Panc1 (cell line): ENCODE data around the gene RAB10.

ENCODE experiments used
- TF ChIP-seq, protein P1 (sequence below): fragments of 450-650 bp; IDR thresholded peaks from 2 replicates; pipeline ENCODE4 v1.5.1; 2017; ENCODE audit warnings: mild to moderate bottlenecking
- TF ChIP-seq, protein P2 (sequence below), 2 experiments: IDR thresholded peaks; 2 replicates each; pipeline ENCODE4 v1.6.1; 2011 to 2012; ENCODE audit warnings: low read depth in 2 of 2, control low read depth in 1 of 2, low read length in 1 of 2, mild to moderate bottlenecking in 1 of 2, moderate library complexity in 1 of 2; ENCODE audit not compliant: insufficient read depth in 1 of 2

DNA sequence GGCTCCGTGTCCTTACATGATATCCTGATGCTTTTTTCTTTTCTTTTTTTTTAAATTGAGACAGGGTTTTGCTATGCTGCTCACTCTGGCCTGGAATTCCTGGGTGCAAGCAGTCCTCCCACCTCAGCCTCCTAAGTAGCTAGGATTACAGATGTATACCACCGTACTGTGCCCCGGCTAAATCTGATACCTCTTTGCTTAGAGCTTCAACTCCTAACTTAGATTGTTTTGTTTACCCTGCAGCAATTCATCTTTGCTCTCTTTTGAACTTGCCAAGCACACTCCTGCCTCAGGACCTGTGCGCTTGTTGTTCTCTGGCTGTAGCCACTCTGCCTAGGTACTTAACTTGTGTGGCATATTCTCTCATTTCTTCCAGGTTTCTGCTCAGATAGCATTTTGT lies 24.5 kb downstream of the RAB10 start:
- TF ChIP-seq, protein P1, sequence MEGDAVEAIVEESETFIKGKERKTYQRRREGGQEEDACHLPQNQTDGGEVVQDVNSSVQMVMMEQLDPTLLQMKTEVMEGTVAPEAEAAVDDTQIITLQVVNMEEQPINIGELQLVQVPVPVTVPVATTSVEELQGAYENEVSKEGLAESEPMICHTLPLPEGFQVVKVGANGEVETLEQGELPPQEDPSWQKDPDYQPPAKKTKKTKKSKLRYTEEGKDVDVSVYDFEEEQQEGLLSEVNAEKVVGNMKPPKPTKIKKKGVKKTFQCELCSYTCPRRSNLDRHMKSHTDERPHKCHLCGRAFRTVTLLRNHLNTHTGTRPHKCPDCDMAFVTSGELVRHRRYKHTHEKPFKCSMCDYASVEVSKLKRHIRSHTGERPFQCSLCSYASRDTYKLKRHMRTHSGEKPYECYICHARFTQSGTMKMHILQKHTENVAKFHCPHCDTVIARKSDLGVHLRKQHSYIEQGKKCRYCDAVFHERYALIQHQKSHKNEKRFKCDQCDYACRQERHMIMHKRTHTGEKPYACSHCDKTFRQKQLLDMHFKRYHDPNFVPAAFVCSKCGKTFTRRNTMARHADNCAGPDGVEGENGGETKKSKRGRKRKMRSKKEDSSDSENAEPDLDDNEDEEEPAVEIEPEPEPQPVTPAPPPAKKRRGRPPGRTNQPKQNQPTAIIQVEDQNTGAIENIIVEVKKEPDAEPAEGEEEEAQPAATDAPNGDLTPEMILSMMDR, result no peak
- TF ChIP-seq, protein P2, sequence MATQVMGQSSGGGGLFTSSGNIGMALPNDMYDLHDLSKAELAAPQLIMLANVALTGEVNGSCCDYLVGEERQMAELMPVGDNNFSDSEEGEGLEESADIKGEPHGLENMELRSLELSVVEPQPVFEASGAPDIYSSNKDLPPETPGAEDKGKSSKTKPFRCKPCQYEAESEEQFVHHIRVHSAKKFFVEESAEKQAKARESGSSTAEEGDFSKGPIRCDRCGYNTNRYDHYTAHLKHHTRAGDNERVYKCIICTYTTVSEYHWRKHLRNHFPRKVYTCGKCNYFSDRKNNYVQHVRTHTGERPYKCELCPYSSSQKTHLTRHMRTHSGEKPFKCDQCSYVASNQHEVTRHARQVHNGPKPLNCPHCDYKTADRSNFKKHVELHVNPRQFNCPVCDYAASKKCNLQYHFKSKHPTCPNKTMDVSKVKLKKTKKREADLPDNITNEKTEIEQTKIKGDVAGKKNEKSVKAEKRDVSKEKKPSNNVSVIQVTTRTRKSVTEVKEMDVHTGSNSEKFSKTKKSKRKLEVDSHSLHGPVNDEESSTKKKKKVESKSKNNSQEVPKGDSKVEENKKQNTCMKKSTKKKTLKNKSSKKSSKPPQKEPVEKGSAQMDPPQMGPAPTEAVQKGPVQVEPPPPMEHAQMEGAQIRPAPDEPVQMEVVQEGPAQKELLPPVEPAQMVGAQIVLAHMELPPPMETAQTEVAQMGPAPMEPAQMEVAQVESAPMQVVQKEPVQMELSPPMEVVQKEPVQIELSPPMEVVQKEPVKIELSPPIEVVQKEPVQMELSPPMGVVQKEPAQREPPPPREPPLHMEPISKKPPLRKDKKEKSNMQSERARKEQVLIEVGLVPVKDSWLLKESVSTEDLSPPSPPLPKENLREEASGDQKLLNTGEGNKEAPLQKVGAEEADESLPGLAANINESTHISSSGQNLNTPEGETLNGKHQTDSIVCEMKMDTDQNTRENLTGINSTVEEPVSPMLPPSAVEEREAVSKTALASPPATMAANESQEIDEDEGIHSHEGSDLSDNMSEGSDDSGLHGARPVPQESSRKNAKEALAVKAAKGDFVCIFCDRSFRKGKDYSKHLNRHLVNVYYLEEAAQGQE (IDR thresholded peaks at IDR 0.05; ENCODE audit: insufficient read depth in 1 of 2, low read depth in 2 of 2, low read length in 1 of 2), result no peak
